CMK (cell line): ENCODE data around the gene RXFP2.

ENCODE experiments used
- DNase-seq: peaks from one replicate; pipeline ENCODE4 v3.0.0-alpha.2; 2010; ENCODE audit warnings: low read depth

The RXFP2 gene

GRCh38 chr13:31768351-31768750 lies 29.0 kb downstream of the RXFP2 start:
- DNase-seq: no peak

DNA sequence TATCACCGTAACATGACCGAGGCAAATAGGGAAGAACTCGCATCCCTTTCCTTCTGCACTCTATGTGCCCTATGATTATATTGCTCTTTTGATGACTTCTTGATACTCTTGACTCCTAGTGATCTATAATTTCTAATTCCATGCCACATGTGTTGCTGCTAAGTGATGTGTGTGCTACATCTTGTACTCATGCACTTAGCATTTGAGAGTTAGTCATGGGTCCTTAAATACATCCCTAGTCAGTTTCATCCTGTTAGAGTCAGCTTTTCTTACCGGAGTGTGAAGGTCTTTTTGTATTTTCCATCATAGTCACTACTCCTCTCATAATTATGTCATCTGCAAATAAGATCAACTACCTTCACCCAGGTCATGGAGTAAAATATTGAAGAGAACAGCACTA lies 30.2 kb downstream of the RXFP2 start:
- DNase-seq: no peak

DNA sequence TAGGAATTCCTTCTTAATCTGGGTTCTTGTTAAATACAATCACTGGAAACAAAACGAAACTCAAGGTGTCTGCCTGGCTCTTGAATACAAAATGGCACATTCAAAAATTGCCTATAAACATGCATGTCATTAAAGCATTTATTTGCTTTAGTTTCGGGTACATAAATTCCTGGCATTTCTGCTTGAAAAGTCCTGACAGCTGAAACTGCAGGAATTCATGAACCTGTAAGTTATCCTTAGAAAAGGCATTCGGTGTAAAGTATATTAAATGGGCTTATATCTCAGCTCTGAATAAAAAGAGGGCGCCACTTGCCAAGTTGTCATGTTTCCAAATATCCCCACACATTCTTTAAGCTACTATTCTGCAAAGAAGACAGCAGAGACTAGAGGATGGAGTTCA lies 32.9 kb downstream of the RXFP2 start:
- DNase-seq: no peak

GRCh38 chr13:31773538-31773937 lies 34.2 kb downstream of the RXFP2 start:
- DNase-seq: no peak

GRCh38 chr13:31774186-31774750 lies 34.9 kb downstream of the RXFP2 start:
- no peak for DNase-seq

GRCh38 chr13:31775148-31775547 lies 35.8 kb downstream of the RXFP2 start:
- DNase-seq: no peak

GRCh38 chr13:31775686-31776085 lies 36.4 kb downstream of the RXFP2 start:
- no peak for DNase-seq

GRCh38 chr13:31781064-31781463 lies 41.7 kb downstream of the RXFP2 start:
- DNase-seq: no peak

DNA sequence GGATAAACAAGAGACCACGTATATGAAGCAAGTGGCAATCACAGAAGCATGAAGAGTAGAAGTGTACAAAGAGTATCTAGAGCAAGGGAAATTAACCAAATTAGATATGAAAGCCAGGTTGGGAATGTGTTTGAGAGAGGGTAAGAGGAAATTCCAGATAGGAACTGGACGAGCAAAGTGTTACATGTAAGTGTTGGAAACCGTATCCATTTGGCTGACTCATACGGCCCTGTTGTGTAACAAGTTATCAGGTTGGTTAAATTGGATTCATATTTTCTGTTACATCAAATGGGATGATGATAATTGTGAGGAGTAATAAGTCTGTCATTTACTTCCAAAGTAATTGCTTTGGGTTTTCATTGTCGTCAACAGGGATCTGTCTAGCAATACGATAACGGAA lies 46.7 kb downstream of the RXFP2 start:
- DNase-seq: no peak

GRCh38 chr13:31790992-31791391 lies 51.7 kb downstream of the RXFP2 start:
- DNase-seq: no peak

GRCh38 chr13:31793246-31793645 lies 53.9 kb downstream of the RXFP2 start:
- no peak for DNase-seq

GRCh38 chr13:31794452-31794851 lies 55.1 kb downstream of the RXFP2 start:
- no peak for DNase-seq

DNA sequence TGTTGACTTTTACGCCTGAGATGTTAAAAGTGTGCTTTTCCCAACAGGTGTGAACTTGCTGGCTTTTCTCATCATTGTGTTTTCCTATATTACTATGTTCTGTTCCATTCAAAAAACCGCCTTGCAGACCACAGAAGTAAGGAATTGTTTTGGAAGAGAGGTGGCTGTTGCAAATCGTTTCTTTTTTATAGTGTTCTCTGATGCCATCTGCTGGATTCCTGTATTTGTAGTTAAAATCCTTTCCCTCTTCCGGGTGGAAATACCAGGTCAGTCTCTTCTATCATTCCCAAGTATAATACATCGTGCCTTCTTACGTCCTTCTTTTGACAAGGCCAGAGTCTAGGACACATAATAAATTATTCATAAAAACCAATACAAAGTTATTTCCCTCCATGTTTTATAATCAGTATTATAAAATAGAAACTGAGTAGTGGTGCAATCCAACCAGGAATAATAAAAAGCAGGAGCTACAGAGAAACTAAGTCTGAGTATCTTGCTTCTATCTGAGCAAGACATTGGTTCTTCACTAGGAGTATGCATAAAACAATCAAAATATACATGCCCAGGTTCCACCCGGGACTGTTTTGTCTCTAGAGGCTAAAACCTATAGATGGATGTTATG lies 57.9 kb downstream of the RXFP2 start:
- DNase-seq: no peak

DNA sequence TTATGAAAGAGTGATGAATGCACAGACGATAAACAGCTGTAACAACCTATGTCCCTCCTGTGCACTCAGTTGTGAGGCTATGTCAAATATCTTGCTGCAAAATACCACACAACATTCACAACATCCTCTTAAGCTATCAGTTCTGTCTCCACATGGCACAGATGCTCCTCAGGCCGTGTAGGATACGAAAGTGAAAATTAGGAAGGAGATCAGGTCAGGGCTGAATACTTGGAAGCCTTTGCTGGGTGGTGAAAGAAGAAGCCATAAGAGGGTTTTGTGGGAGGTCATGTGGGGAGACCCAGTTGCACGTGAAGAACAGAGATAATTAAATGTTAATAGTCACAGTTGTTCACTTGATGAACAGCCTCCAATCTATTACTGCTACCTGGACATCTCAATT lies 58.9 kb downstream of the RXFP2 start:
- DNase-seq: no peak

DNA sequence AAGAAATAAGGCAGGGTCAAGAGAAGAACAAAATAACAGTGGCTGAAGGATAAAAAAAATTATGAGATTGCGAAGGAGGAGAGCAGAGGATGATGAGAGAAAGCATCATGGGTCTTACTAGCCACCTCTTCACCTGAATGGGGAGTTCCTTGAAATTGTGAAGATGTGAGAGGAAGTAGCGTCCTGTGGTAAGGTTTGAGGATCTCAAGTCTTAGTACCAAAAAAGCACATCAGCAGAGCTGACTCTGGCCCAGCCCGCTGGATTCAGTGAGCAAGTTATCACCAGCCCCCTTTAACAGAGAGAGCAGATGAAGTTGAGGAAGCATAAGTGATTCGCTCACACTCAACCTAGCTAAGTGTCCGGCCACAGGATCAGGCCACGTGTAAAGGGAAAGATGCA lies 61.8 kb downstream of the RXFP2 start:
- no peak for DNase-seq

GRCh38 chr13:31803311-31803710 lies 64.0 kb downstream of the RXFP2 start:
- DNase-seq: peak; percentile 26

DNA sequence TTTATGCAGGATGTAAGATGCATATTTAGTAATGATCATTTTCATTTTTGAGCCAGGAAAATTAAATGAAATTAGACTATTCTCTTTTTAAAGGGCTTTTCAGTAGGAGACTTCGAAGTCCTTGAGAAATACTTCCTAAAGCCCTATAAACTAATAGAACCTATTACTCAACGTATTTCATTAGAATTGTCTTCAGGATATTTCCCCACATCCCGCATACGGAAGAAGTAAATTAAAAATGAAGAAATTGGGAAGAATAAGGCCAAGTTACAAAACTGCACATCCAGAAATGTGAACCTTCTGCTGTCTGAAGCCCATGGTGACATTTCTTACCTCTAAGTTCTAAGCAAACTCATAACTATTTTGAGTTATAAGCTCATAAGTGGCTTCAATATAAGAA lies 66.5 kb downstream of the RXFP2 start:
- DNase-seq: no peak

DNA sequence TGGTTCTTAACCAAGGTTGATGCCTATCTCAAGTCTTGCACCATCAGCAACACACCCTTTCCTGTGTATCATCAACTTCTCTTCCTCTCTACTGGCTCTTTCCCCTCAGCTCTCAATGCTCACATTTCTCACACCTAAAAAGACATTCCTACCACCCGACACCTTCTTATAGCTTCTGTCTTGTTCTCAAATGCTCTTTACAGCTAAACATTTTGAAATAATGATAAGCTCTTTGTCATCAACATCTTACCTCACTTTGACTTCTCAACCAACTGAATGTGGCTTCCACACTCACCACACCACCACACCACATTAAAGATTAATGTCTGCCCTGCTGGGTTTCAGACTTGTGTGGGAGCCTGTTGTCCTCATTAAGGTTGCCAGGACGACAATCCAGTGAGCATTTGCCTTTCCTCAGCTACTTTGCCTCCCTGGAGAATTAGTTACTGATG lies 67.8 kb downstream of the RXFP2 start:
- DNase-seq: peak; percentile 68

DNA sequence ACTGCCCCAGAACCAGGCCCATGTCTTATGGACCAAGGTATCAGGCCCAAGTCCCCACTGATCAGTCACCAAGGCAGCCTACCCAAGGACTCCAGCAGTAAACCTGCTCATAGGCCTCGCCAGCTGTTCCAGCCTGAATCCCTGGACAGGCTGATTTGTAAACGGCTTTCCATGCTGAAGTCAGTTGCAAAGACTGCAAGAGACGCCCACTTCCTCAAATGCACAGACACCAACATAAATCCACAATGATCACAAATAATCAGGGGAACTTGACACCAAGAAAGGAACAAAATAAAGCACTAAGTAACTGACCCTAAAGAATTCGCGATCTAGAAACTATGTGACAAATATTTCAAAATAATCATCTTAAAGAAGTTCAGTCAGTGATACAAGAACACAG lies 75.2 kb downstream of the RXFP2 start:
- no peak for DNase-seq

DNA sequence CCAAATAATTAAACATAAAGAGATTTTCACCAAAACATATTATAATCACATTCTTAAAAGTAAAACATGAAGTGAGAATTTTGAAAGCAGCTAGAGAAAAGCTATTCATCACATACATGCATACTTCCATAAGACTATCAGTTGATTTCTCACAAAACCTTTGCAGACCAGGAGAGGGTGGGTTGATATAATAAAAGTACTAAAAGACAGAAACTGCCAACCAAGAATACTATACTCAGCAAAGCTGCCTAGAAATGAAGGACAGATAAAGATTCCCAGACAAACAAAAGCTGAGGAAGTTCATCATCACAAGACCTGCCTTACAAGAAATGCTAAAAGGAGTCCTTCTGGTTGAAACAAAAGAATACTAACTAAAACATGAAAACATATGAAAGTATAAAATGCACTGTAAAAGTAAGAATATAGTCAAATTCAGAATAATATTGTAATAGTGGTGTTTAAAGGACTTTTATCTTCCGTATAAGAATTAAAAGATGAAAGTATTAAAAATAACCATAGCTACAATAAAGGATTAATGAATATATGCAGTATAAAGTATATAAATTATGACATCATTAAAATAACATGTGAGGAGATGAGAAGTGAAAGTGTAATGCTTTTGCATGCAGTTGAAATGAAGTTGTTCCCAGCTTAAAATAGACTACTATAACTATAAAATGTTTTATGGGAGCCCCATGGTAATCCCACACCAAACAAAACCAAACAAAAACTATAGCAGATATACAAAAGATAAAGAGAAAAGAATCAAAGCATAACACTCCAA lies 76.2 kb downstream of the RXFP2 start:
- DNase-seq: no peak

DNA sequence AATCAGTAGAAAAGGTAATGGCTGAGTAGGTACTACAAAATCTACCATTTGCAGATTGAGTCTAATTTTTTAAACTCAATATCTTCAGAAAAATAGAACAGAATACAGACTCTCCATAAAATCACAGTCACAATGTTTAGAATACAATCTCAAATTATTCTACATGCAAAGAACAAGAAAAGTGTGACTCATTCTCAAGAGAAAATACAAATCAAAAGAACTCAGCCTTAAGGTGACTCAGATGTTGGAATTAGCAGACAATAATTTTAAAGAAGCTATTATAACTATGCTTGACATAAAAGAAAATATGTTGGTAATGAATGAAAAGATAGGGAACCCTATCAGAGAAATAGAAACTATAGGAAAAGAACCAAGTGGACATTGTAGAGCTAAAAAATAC lies 78.9 kb downstream of the RXFP2 start:
- no peak for DNase-seq

- no peak for DNase-seq
Observed at GRCh38 chr13:31824705-31825517, 85.6 kb downstream of the RXFP2 start.

- no peak for DNase-seq
Observed at GRCh38 chr13:31826521-31826920, 87.2 kb downstream of the RXFP2 start.
